Neural crest cell (in vitro differentiated cells): ENCODE data around the gene ZBTB48. TPM values are rescaled to one million over a fixed set of nuclear protein-coding genes. Genes with fewer than 3 reads are reported as not detected.
A peak's percentile ranks its signal among the peaks of the same experiment; 100 is the strongest.

Source experiments
- DNase-seq: peaks from one replicate; pipeline ENCODE4 v3.0.0; 2021; ENCODE audit warnings: low read depth, mixed read lengths, low spot score
- H3K27ac Mint-ChIP-seq: one replicate; pipeline ENCODE4 v1.8.0; 2021; ENCODE audit warnings: mild to moderate bottlenecking, mixed read lengths; ENCODE audit not compliant: unreplicated experiment
- H3K27me3 Mint-ChIP-seq: 2 replicates; pipeline ENCODE4 v1.8.0; 2021; ENCODE audit warnings: low read depth, mild to moderate bottlenecking, mixed read lengths
- H3K36me3 Mint-ChIP-seq: 2 replicates; pipeline ENCODE4 v1.8.0; 2021; ENCODE audit warnings: low read depth, mild to moderate bottlenecking, mixed read lengths
- H3K4me1 Mint-ChIP-seq: 2 replicates; pipeline ENCODE4 v1.8.0; 2021; ENCODE audit warnings: mixed read lengths
- H3K4me3 Mint-ChIP-seq: one replicate; pipeline ENCODE4 v1.8.0; 2021; ENCODE audit warnings: mild to moderate bottlenecking, mixed read lengths
- H3K9me3 Mint-ChIP-seq: 2 replicates; pipeline ENCODE4 v1.8.0; 2021; ENCODE audit warnings: mixed read lengths
- CTCF ChIP-seq: fragments of 200-600 bp; sonication (generic); conservative IDR thresholded peaks from 2 replicates; pipeline ENCODE4 v1.5.0; 2021; ENCODE audit warnings: antibody characterized with exemption, mild to moderate bottlenecking
- total RNA-seq: library from RNA; stranded (reverse); gene quantifications from 2 replicates; pipeline ENCODE4 v1.2.1, GENCODE V29; 2021

ZBTB48 gene
- total RNA-seq, 1 donor from 2014 or later = 41.0 TPM

GRCh38 chr1:6536291-6536690 is 43.5 kb upstream of the ZBTB48 start:
- H3K36me3 Mint-ChIP-seq = peaks cover 7% of the 10 kb centered on the region
- no peak overlapping the region for H3K4me3 Mint-ChIP-seq
- no peaks in the 10 kb centered on the region for H3K27me3 Mint-ChIP-seq
- no peaks in the 10 kb centered on the region for H3K9me3 Mint-ChIP-seq
- no peak for TF ChIP-seq CTCF
- H3K27ac Mint-ChIP-seq = peak overlapping the region; percentile 50
- DNase-seq = no peak
- H3K4me1 Mint-ChIP-seq = no peaks in the 10 kb centered on the region

- no peaks in the 10 kb centered on the region for H3K4me1 Mint-ChIP-seq
- no peaks in the 10 kb centered on the region for H3K27me3 Mint-ChIP-seq
- H3K9me3 Mint-ChIP-seq = no peaks in the 10 kb centered on the region
- no peak overlapping the region for H3K4me3 Mint-ChIP-seq
- H3K36me3 Mint-ChIP-seq = peaks cover 6% of the 10 kb centered on the region
- H3K27ac Mint-ChIP-seq = no peak overlapping the region
- no peak for TF ChIP-seq CTCF
- no peak for DNase-seq
Observed at GRCh38 chr1:6538956-6539355, 40.8 kb upstream of the ZBTB48 start.

GRCh38 chr1:6544831-6545230 is 35.0 kb upstream of the ZBTB48 start:
- H3K4me1 Mint-ChIP-seq = no peaks in the 10 kb centered on the region
- H3K36me3 Mint-ChIP-seq = peaks cover 15% of the 10 kb centered on the region
- H3K9me3 Mint-ChIP-seq = no peaks in the 10 kb centered on the region
- H3K27ac Mint-ChIP-seq = no peak overlapping the region
- DNase-seq = no peak
- no peak for TF ChIP-seq CTCF
- no peaks in the 10 kb centered on the region for H3K27me3 Mint-ChIP-seq
- H3K4me3 Mint-ChIP-seq = no peak overlapping the region

GRCh38 chr1:6545276-6546112 is 34.3 kb upstream of the ZBTB48 start:
- DNase-seq = no peak
- Mint-ChIP-seq H3K27ac (no peak overlapping the region), H3K36me3 (peaks cover 15% of the 10 kb centered on the region), H3K9me3 (no peaks in the 10 kb centered on the region), H3K4me1 (no peaks in the 10 kb centered on the region), H3K4me3 (no peak overlapping the region), H3K27me3 (no peaks in the 10 kb centered on the region)
- TF ChIP-seq CTCF = no peak

- Mint-ChIP-seq H3K36me3 (peaks cover 15% of the 10 kb centered on the region), H3K27me3 (no peaks in the 10 kb centered on the region), H3K27ac (no peak overlapping the region), H3K4me3 (no peak overlapping the region), H3K9me3 (no peaks in the 10 kb centered on the region), H3K4me1 (no peaks in the 10 kb centered on the region)
- DNase-seq = no peak
- TF ChIP-seq CTCF = no peak
Observed at GRCh38 chr1:6546326-6546725, 33.5 kb upstream of the ZBTB48 start.
